ENCODE data around the gene DENND2A.

The DENND2A gene

GRCh38 chr7:140495514-140496097 is 145.0 kb downstream of the DENND2A start:
- no peak for DNase-seq

DNA sequence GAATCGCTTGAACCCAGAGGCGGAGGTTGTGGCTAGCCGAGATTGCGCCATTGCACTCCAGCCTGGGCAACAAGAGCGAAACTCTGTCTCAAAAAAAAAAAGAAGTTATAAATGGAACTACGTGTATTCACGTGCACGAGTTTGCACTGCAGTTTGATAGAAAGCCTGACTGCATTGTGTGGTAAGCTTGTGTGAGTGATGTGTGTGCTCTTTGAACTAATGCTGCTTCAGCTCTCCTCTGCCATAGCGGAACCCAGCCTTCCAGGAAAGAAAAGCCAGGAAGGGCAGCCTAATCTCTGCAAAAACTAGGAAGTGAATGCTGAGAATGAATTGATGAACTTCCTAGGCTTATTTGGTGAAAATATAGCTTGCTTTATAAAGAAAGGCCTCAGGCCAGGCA is 145.7 kb downstream of the DENND2A start:
- DNase-seq, result no peak

- no peak for DNase-seq
Observed at GRCh38 chr7:140489026-140489359, 151.6 kb downstream of the DENND2A start.

GRCh38 chr7:140485500-140486265 is 154.9 kb downstream of the DENND2A start:
- no peak for DNase-seq

DNA sequence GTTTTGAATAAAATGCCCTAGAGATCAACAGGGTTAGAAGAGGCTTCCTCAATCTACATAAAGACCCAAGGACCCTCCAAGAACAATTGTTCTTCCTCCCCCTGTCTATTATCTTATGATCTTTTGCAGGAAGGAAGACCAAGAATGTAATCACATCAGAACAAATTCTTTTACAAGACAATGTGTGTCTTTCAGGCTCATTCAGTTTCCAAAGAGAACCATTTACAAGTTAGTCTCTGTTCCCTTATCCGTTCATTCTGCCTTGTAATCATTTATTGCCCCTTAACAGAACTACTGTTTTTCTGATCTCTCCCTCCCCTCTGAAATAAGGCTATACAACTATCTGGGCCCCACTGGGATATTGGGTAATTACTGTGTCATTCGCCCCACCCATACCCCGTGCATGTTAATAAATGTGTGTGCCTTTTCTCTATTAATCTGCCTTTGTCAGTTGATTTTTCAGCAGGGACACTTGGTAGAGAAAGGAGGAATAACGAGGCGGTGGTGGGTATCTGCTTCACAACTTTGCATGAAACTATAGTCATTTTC is 155.6 kb downstream of the DENND2A start:
- no peak for DNase-seq

- DNase-seq, result no peak
Observed at GRCh38 chr7:140484479-140484878, 156.1 kb downstream of the DENND2A start.

- DNase-seq, result no peak
Observed at GRCh38 chr7:140479739-140480084, 160.9 kb downstream of the DENND2A start.

GRCh38 chr7:140479062-140479738 is 161.4 kb downstream of the DENND2A start, which contains the start of gene MKRN1:
MKRN1 (minus strand) TSS chr7:140479505; CDS start chr7:140479344, 161 bp downstream.
- peak; percentile 95 for DNase-seq

DNA sequence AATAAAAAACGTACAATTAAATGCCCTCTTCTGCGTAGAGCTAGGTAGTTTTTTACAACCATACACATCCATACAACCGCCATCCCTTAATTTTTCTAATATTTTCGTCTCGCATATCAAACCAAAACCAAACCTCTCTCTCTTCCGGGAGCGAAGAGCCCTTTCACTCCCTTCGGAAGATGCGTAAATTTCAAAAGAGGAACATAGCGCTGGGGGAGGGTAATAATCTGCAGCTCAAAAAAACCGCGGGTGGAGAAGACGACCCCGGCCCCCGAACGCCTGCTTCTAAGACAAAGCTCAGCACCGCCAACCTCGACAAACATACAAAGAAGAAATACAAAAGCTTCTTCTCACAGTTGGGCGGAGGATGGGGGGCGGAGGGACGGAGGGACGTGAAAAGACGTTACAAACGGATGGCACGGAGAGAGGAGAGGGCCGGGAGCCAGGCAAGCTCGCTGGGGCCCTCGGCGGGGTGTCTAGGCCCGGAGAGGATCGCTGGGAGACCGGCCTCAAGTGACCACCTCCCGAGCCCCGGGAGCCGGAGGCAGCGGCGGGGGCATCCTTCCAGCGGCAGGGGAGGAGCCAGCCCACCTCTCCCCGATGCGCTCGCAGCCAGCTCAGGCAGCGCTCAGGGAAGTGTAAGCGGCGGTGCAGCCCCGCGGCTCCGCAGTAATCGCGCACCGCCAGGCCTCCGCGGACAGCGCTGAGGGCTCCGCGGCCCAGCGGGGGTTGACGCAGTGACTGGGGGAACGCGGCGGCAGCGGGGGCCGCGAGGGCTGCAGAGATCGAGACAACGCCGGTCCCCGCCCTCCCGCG is 162.2 kb downstream of the DENND2A start:
- no peak for DNase-seq

DNA sequence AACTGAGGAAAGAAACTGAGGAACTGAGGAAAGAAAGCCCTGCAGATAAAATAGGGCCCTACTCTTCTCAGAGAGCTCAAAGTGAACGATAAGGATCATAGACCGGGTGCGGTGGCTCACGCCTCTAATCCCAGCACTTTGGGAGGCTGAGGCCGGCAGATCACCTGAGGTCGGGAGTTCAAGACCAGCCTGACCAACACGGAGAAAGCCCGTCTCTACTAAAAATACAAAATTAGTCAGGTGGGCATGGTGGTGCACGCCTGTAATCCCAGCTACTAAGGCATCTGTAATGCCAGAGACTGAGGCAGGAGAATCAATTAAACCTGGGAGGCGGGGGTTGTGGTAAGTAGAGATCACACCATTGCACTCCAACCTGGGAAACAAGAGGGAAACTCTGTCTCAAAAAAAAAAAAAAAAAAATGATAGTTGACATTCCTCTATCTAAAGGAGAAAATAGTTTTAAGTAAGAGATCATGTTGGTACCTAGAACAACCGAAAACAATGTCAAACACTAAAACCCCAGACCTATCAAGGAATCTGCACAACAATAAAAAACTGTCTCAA is 163.8 kb downstream of the DENND2A start:
- no peak for DNase-seq

GRCh38 chr7:140475747-140476333 is 164.8 kb downstream of the DENND2A start:
- DNase-seq, result peak; percentile 20

All from DMS 273 treated with DMSO at 0.1 percent for 48 hours (cell line).